ENCODE results near the gene MMP24OS. TPM values are rescaled to one million over a fixed set of nuclear protein-coding genes. Genes with fewer than 3 reads are reported as not detected.
A peak's percentile ranks its signal among the peaks of the same experiment; 100 is the strongest.

Gene MMP24OS
- total and polyA plus RNA-seq, 2 donors (not counting 1 experiment from before 2014, with no cell fraction given) = 30.1 to 44.1 TPM

DNA sequence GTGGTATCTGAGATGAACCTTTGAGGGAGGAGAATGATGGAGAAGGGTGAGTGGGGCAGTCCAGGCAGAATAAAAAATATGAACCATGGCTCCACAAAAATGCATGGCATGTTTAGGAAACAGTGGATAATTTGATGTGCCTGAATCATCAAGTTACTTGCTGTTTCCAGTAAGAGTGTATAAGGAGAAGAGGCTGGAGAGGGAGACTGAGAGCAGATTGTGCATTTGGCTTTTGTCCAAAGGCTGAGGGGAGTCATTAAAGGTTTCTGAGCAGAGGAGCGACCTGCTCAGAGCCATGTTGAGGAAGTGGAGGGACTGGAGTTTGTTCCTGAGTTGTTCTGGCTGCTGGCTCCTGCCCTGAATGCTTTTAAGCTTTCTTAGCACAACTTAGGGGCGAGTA is 45.3 kb downstream of the MMP24OS start:
- Histone ChIP-seq H3K27ac (ENCODE audit: insufficient read depth, low read length) (no peak overlapping the region), H3K4me2 (ENCODE audit: extremely low read depth, insufficient read depth, low read length) (no peak overlapping the region), H3K9me3 (ENCODE audit: control insufficient read depth, insufficient read depth, low read depth, low read length) (no peaks in the 10 kb centered on the region), H3K36me3 (ENCODE audit: control insufficient read depth, insufficient read depth, low read length) (no peaks in the 10 kb centered on the region), H3K9ac (ENCODE audit: insufficient read depth, low read length) (no peak overlapping the region), H3K4me1 (ENCODE audit: control insufficient read depth, extremely low read depth, insufficient read depth, low read length) (no peaks in the 10 kb centered on the region), H2AFZ (ENCODE audit: low read length) (no peak overlapping the region), H3K27me3 (ENCODE audit: control insufficient read depth, insufficient read depth, low read length) (peaks cover 4% of the 10 kb centered on the region), H4K20me1 (ENCODE audit: control insufficient read depth, extremely low read depth, insufficient read depth, low read length) (no peaks in the 10 kb centered on the region), H3K79me2 (ENCODE audit: control insufficient read depth, insufficient read depth, low read length) (no peaks in the 10 kb centered on the region), H3K4me3 (replicated peaks in 1 of 4; ENCODE audit: control extremely low read depth in 1 of 4, insufficient read depth in 1 of 4, low read depth in 3 of 4, low read length in 4 of 4) (no peak overlapping the region)
- DNase-seq (ENCODE audit: low read depth in 2 of 2) = peak; percentile 5 to 92
- TF ChIP-seq, protein P1, sequence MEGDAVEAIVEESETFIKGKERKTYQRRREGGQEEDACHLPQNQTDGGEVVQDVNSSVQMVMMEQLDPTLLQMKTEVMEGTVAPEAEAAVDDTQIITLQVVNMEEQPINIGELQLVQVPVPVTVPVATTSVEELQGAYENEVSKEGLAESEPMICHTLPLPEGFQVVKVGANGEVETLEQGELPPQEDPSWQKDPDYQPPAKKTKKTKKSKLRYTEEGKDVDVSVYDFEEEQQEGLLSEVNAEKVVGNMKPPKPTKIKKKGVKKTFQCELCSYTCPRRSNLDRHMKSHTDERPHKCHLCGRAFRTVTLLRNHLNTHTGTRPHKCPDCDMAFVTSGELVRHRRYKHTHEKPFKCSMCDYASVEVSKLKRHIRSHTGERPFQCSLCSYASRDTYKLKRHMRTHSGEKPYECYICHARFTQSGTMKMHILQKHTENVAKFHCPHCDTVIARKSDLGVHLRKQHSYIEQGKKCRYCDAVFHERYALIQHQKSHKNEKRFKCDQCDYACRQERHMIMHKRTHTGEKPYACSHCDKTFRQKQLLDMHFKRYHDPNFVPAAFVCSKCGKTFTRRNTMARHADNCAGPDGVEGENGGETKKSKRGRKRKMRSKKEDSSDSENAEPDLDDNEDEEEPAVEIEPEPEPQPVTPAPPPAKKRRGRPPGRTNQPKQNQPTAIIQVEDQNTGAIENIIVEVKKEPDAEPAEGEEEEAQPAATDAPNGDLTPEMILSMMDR (conservative IDR thresholded peaks at IDR 0.05 in 1 of 2, IDR thresholded peaks at IDR 0.05 in 1 of 2; ENCODE audit: low read depth in 1 of 2, low read length in 2 of 2) = no peak
- TF ChIP-seq EZH2 (IDR thresholded peaks at IDR 0.05; ENCODE audit: low read length, missing control alignments) = no peak

DNA sequence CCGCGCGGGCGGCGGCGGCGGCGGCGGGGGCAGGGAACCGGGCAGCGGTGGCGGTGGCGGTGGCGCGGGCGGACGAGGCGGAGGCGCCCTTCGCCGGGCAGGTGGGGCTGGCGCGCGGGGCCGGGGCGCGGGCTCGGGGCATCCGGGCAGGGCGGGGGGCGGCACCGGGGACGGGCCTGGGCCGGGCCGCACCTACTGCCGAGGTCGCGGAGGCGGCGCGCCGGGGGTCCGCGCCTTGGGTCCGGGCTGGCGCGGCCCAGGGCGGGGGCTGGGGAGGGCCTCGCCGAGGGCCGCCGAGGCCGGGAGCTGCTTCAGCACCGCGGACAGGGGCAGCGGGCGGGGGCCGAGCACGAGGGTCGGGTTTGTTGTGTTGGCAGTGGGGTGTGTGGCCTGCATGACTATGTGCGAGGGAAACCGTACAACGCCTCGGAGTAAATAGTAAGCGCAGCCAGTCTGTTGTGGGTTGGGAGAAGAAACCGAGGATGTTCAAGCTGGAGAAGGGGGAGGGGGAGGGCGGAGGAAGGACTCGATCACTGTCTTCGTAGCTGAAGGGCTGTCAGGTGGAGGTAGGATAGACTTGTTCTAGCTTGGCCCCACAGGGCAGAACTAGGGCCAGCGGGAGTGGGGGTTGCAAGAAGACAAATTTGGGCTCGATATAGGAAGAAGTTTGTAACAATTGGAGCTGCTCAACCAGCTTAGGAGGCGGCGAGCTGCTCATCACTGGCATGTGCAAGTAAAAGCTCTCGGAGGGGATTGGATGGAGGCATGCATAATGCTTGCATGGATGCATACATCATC is 50.8 kb downstream of the MMP24OS start:
- Histone ChIP-seq H3K27ac (ENCODE audit: insufficient read depth, low read length) (no peak overlapping the region), H2AFZ (ENCODE audit: low read length) (no peak overlapping the region), H3K9me3 (ENCODE audit: control insufficient read depth, insufficient read depth, low read depth, low read length) (no peaks in the 10 kb centered on the region), H3K4me2 (ENCODE audit: extremely low read depth, insufficient read depth, low read length) (peak overlapping the region; percentile 48), H3K4me3 (replicated peaks in 1 of 4; ENCODE audit: control extremely low read depth in 1 of 4, insufficient read depth in 1 of 4, low read depth in 3 of 4, low read length in 4 of 4) (peak overlapping the region in 2 of 4 experiments; percentile 28), H3K9ac (ENCODE audit: insufficient read depth, low read length) (no peak overlapping the region), H3K36me3 (ENCODE audit: control insufficient read depth, insufficient read depth, low read length) (no peaks in the 10 kb centered on the region), H3K4me1 (ENCODE audit: control insufficient read depth, extremely low read depth, insufficient read depth, low read length) (no peaks in the 10 kb centered on the region), H3K79me2 (ENCODE audit: control insufficient read depth, insufficient read depth, low read length) (no peaks in the 10 kb centered on the region), H4K20me1 (ENCODE audit: control insufficient read depth, extremely low read depth, insufficient read depth, low read length) (no peaks in the 10 kb centered on the region), H3K27me3 (ENCODE audit: control insufficient read depth, insufficient read depth, low read length) (peaks cover 14% of the 10 kb centered on the region)
- peak; percentile 37 to 56 for DNase-seq (ENCODE audit: low read depth in 2 of 2)
- TF ChIP-seq, protein P1 (conservative IDR thresholded peaks at IDR 0.05 in 1 of 2, IDR thresholded peaks at IDR 0.05 in 1 of 2; ENCODE audit: low read depth in 1 of 2, low read length in 2 of 2) = no peak
- TF ChIP-seq EZH2 (IDR thresholded peaks at IDR 0.05; ENCODE audit: low read length, missing control alignments) = peak; percentile 78

Other genes with a start within 250 kb of the MMP24OS start
- gene TRPC4AP, start 185.3 kb downstream of the MMP24OS start, total RNA-seq = 52.9 and 63.1 TPM in 2 replicates
- 86.7 and 89.7 TPM in 2 replicates for gene TRPC4AP, start 185.3 kb downstream of the MMP24OS start, polyA plus RNA-seq
- 61.4 and 99.4 TPM in 2 replicates for gene EDEM2, start 130.8 kb downstream of the MMP24OS start, total RNA-seq
- gene EDEM2, start 130.8 kb downstream of the MMP24OS start, polyA plus RNA-seq = 23.8 and 25.3 TPM in 2 replicates
- 46.0 and 50.5 TPM in 2 replicates for gene PROCR, start 106.0 kb downstream of the MMP24OS start, total RNA-seq
- 24.5 and 33.5 TPM in 2 replicates for gene PROCR, start 106.0 kb downstream of the MMP24OS start, polyA plus RNA-seq
- under 0.01 and 0.17 TPM in 2 replicates for gene MMP24, start 51.4 kb downstream of the MMP24OS start, total RNA-seq
- gene MMP24, start 51.4 kb downstream of the MMP24OS start, polyA plus RNA-seq = 0.21 and 0.49 TPM in 2 replicates
- gene EIF6, start 6.7 kb upstream of the MMP24OS start, total RNA-seq = 111 and 117 TPM in 2 replicates
- 156 and 187 TPM in 2 replicates for gene EIF6, start 6.7 kb upstream of the MMP24OS start, polyA plus RNA-seq
- not detected in 2 replicates for gene FAM83C, start 14.3 kb upstream of the MMP24OS start, total RNA-seq
- 0.02 TPM in 1 of 2 replicates, not detected in the other for gene FAM83C, start 14.3 kb upstream of the MMP24OS start, polyA plus RNA-seq
- gene UQCC1, start 133.9 kb upstream of the MMP24OS start, total RNA-seq = 31.3 and 41.1 TPM in 2 replicates
- gene UQCC1, start 133.9 kb upstream of the MMP24OS start, polyA plus RNA-seq = 31.1 and 36.5 TPM in 2 replicates
- 50.1 and 91.3 TPM in 2 replicates for gene GDF5, start 160.1 kb upstream of the MMP24OS start, total RNA-seq
- gene GDF5, start 160.1 kb upstream of the MMP24OS start, polyA plus RNA-seq = 30.6 and 54.5 TPM in 2 replicates
- 24.7 and 45.9 TPM in 2 replicates for gene CEP250, start 177.5 kb upstream of the MMP24OS start, total RNA-seq
- 11.3 and 11.8 TPM in 2 replicates for gene CEP250, start 177.5 kb upstream of the MMP24OS start, polyA plus RNA-seq